ENCODE measurements around the gene SLC33A1. TPM values are rescaled to one million over a fixed set of nuclear protein-coding genes. Genes with fewer than 3 reads are reported as not detected.
"Not testable (repeated sequence)": the region's sequence is repeated elsewhere in the genome, so short reads cannot be mapped to it uniquely, and the experiment has no call there.

The SLC33A1 gene
- total and polyA plus RNA-seq, 4 donors, result 13.8 to 75.2 (median 27.0) TPM

DNA sequence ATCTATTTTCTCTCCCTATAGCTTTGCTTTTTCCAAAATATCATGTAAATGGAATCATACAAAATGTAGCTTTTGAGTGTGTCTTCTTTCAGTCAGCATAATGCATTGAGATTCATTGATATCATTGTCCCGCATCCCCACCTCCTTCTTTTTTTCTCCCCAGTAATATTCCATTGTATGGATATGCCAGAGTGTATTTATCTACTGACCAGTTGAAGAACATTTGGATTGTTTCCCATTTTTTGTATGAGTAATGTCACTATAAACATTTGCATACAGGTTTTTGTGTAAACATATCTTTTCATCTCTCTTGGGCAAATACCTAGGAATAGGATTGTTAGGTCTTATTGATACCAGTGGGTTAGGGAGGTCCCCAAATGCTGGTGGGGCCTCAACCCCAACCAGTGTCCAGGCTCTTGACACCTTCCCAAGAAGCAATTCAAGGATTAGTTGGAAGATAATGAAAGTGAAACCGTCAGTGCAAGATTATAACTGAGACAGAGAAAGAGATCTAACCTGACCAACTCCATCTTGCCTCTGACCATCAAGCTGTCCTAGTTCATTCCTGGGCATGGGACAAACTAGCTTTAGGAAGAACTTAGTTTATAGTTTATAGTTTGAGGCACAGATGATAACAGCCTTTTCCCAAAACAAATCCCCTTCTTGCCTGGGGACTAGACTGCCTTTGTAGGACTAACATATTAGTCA is 7.4 kb upstream of the SLC33A1 start:
- DNase-seq (ENCODE audit: low spot score), result no peak
- no peaks in the 10 kb centered on the region for H3K27me3 ChIP-seq (ENCODE audit: control insufficient read depth in 4 of 4, insufficient read depth in 4 of 4, low read length in 3 of 4)
- no peaks in the 10 kb centered on the region for H3K9me3 ChIP-seq (ENCODE audit: control insufficient read depth in 4 of 4, low read length in 3 of 4)
- H3K4me3 ChIP-seq (ENCODE audit: low read depth in 1 of 3, low read length in 3 of 3), result no peak overlapping the region
- TF ChIP-seq RXRA (IDR thresholded peaks at IDR 0.05) (no peak), HNF4A (conservative IDR thresholded peaks at IDR 0.05) (no peak), YY1 (IDR thresholded peaks at IDR 0.05) (no peak), JUND (IDR thresholded peaks at IDR 0.05) (no peak)
- TF ChIP-seq, protein P1, sequence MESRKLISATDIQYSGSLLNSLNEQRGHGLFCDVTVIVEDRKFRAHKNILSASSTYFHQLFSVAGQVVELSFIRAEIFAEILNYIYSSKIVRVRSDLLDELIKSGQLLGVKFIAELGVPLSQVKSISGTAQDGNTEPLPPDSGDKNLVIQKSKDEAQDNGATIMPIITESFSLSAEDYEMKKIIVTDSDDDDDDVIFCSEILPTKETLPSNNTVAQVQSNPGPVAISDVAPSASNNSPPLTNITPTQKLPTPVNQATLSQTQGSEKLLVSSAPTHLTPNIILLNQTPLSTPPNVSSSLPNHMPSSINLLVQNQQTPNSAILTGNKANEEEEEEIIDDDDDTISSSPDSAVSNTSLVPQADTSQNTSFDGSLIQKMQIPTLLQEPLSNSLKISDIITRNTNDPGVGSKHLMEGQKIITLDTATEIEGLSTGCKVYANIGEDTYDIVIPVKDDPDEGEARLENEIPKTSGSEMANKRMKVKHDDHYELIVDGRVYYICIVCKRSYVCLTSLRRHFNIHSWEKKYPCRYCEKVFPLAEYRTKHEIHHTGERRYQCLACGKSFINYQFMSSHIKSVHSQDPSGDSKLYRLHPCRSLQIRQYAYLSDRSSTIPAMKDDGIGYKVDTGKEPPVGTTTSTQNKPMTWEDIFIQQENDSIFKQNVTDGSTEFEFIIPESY (IDR thresholded peaks at IDR 0.05), result no peak
- TF ChIP-seq, protein P2, sequence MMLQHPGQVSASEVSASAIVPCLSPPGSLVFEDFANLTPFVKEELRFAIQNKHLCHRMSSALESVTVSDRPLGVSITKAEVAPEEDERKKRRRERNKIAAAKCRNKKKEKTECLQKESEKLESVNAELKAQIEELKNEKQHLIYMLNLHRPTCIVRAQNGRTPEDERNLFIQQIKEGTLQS (IDR thresholded peaks at IDR 0.05), result no peak
- no peaks in the 10 kb centered on the region for H3K4me1 ChIP-seq (ENCODE audit: control insufficient read depth in 4 of 4, insufficient read depth in 4 of 4, low read length in 3 of 4)
- H3K9ac ChIP-seq (ENCODE audit: low read depth in 1 of 2, low read length in 2 of 2), result no peak overlapping the region
- H3K36me3 ChIP-seq (ENCODE audit: control insufficient read depth in 4 of 4, insufficient read depth in 3 of 4, low read depth in 1 of 4, low read length in 3 of 4), result no peaks in the 10 kb centered on the region
- 91% methylated on average over 2 of the region's 2 CpGs for WGBS
- no peak overlapping the region for H3K27ac ChIP-seq (ENCODE audit: low read depth in 1 of 2, low read length in 2 of 2)

- not testable (repeated sequence) for DNase-seq (ENCODE audit: low spot score); H3K9ac ChIP-seq (ENCODE audit: low read depth in 1 of 2, low read length in 2 of 2); H3K27me3 ChIP-seq (ENCODE audit: control insufficient read depth in 4 of 4, insufficient read depth in 4 of 4, low read length in 3 of 4); H3K27ac ChIP-seq (ENCODE audit: low read depth in 1 of 2, low read length in 2 of 2); H3K36me3 ChIP-seq (ENCODE audit: control insufficient read depth in 4 of 4, insufficient read depth in 3 of 4, low read depth in 1 of 4, low read length in 3 of 4); H3K9me3 ChIP-seq (ENCODE audit: control insufficient read depth in 4 of 4, low read length in 3 of 4); H3K4me1 ChIP-seq (ENCODE audit: control insufficient read depth in 4 of 4, insufficient read depth in 4 of 4, low read length in 3 of 4); H3K4me3 ChIP-seq (ENCODE audit: low read depth in 1 of 3, low read length in 3 of 3)
- 75% methylated on average over 5 of the region's 5 CpGs for WGBS
Measured at GRCh38 chr3:155860424-155860823, 6.2 kb upstream of the SLC33A1 start.

GRCh38 chr3:155859859-155860258 is 5.6 kb upstream of the SLC33A1 start:
- H3K9ac ChIP-seq (ENCODE audit: low read depth in 1 of 2, low read length in 2 of 2), result peak overlapping the region in 1 of 2 donors; percentile 16
- peak overlapping the region in 2 of 3 donors; percentile 14 to 50 for H3K4me3 ChIP-seq (ENCODE audit: low read depth in 1 of 3, low read length in 3 of 3)
- no peaks in the 10 kb centered on the region for H3K4me1 ChIP-seq (ENCODE audit: control insufficient read depth in 4 of 4, insufficient read depth in 4 of 4, low read length in 3 of 4)

More at GRCh38 chr3:155859859-155860258, 5.6 kb upstream of the SLC33A1 start:
- 2% methylated on average over 2 of the region's 2 CpGs for WGBS
- H3K9me3 ChIP-seq (ENCODE audit: control insufficient read depth in 4 of 4, low read length in 3 of 4), result no peaks in the 10 kb centered on the region
- no peaks in the 10 kb centered on the region for H3K27me3 ChIP-seq (ENCODE audit: control insufficient read depth in 4 of 4, insufficient read depth in 4 of 4, low read length in 3 of 4)
- no peaks in the 10 kb centered on the region for H3K36me3 ChIP-seq (ENCODE audit: control insufficient read depth in 4 of 4, insufficient read depth in 3 of 4, low read depth in 1 of 4, low read length in 3 of 4)
- DNase-seq (ENCODE audit: low spot score), result no peak
- TF ChIP-seq RAD21 (IDR thresholded peaks at IDR 0.05), result peak; percentile 64 to 71
- no peak for TF ChIP-seq HNF4A (conservative IDR thresholded peaks at IDR 0.05)
- peak; percentile 27 for TF ChIP-seq CTCF (IDR thresholded peaks at IDR 0.05; ENCODE audit: low read depth, low read length, missing input control)
- TF ChIP-seq YY1 (IDR thresholded peaks at IDR 0.05), result no peak
- TF ChIP-seq SP1 (IDR thresholded peaks at IDR 0.05), result peak; percentile 2
- no peak for TF ChIP-seq JUND (IDR thresholded peaks at IDR 0.05)
- TF ChIP-seq RXRA (IDR thresholded peaks at IDR 0.05), result no peak
- H3K27ac ChIP-seq (ENCODE audit: low read depth in 1 of 2, low read length in 2 of 2), result peak overlapping the region; percentile 37 to 73
